ENCODE data around the gene BCL2.
A peak's percentile ranks its signal among the peaks of the same experiment; 100 is the strongest.
"Not testable (repeated sequence)": the region's sequence is repeated elsewhere in the genome, so short reads cannot be mapped to it uniquely, and the experiment has no call there.

Gene BCL2

DNA sequence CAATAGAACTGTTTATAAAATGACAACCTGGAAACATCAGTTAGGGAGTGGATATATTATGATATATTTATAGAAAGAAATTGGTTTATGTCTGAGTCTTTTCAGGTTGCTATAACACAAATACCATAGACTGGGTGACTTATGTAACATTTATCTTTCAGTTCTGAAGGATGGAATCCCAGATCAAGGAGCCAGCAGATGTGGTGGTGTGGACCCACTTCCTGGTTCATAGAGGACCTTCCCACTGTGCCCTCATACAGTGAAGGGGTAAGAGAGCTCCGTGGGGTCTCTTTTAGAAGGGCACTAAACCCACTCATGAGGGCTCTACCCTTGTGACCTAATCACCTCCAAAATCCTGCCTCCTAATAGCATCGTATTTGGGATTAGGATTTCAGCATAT is 86.7 kb downstream of the BCL2 start:
- DNase-seq: no peak

GRCh38 chr18:63229971-63230370 is 89.6 kb downstream of the BCL2 start:
- DNase-seq: no peak

DNA sequence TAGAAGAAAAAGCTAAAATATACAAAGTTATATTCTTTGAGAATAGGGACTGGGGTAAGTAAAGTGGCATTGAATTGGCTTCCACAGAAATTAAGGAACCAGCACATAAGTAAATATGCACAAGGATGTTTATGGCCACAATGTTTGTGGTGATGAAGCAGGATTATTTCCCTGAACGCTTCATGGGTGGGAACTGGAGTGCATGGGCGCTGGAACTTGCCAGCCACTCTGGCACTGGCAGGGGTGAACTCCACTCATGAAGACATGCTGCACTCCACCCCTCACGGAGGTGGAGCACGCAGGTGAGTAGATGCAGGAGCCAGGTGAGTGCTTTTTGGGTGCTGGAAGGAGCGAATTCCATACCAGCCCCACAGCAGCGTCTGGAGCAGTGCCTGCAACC is 94.1 kb downstream of the BCL2 start:
- no peak for DNase-seq

DNA sequence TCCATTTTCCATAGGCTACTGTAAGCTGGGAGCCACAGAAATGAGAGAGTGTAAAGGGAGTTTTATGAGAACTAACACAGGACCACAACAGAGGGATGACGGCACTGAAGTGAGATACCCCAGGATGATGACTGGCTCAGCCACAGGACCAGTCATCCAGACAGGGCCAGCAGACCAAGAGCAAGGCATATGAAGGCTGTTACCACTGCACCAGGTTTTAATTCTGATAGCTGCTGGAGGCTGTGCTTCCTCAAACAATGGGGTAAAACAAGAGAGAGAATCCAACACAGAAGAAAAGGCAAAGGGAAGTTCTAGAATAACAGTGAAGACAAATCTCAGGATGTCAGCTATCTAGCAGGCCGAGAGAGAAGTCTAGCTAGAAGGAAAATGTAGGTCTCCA is 94.9 kb downstream of the BCL2 start:
- peak; percentile 41 for DNase-seq

GRCh38 chr18:63223837-63224236 is 95.7 kb downstream of the BCL2 start:
- DNase-seq: no peak

- DNase-seq: no peak
These were observed 98.7 kb downstream of the BCL2 start for GRCh38 chr18:63220903-63221302.

DNA sequence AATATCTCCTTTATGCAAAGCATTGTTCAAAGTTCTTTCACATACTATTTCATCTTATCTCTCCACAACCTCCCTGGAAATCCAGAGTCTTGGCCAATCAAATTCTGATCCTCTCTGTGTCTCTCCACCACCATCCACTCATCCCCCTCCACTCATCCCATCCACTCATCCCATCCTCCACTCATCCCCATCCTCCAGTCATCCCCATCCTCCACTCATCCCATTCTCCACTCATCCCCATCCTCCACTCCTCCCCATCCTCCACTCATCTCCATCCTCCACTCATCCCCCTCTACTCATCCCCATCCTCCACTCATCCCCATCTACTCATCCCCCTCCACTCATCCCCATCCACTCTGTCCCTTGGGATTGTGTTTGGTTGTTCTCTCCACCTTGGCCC is 101.1 kb downstream of the BCL2 start:
- DNase-seq: no peak

DNA sequence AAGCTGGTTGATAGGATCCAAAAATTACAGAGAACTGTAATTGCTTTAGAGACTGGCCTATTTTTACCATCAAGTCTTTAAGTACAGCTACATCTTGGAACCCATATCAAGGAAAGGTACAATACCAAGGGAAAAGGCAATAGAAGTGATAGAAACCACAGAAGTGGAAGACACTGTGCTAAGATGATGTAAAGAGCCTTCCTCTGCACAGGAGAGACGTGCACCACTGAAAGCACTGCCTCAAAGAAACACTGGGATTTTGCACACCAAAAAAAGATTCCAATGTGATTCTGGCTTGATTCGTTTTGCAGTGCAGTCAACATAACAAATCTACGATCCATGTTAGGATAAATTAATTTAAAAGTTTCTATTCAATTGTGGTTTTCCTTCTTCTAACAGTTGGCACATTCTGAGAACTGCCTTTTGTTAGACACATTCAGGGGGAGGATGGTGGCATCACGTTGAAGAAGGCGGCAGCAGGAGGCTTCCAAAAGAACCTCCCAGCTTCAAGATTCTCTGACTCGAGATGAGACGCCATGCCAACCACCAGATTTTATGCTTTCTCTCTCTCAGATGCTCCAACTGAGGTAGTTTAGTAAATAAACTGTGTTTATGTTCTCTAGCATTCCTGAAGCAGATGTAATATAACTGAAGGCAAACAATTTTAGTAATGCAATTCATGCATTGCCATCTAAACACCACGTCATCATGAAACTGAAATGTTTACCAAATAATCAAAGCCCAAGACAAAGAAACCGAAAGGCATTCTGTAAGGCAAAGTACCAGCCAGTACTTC is 102.9 kb downstream of the BCL2 start:
- DNase-seq: no peak

DNA sequence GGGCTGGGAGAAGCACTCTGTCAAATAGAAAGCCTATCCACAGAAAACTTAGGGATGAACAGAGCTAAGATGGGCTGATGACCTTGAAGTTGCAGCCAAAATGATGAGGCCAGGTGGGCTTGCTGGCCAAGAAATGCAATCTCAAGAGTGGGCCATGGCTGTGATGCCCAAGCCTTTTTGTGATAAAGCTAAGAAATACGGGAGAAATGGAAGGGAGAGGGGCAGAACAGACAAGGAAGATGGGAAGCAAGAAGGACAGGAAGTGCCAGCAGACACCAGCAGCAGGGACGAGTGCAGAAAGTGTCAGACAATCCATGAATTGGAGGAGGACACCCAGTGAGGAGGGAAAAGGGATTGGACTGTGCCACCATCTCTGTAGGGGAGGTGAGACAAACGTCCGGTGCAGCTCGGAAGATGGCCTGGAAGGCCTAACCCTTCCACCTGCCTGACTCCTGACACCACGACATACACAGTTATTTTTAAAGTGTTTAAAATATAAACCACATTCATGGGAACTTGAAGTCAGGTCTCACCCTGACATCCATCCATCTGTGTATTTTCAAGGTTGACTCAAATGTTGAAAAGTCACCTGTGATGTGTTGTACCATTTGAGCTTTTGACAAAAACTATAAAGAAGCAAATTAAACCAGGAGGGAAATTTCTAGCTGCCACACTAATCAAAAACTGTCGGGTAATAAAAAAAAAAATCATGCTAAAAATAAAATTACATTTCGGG is 105.5 kb downstream of the BCL2 start:
- no peak for DNase-seq

DNA sequence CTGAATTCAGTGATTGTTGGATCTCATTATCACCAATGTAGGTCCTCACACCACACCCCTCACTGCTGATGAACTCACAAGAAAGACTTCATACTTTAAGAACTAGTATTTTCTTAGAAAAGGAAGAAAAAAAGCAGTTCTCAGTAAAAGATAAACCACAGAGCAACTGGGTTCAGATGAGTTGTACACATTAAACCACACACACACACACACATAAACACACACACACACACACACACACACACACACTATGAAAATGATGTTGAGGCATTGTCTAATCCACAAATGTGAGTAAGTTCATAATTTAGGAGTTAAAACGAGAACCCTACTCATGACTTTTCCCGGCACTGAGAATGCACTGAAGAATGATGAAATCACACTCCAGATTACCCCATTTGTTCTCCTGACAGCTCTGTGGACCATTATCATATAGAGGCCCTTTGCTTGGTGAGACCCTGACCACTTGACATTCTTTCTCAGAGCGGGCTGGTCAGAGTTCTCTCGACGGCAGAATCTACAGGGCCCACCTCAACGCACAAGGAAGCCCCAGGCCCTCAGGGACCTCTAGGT is 106.2 kb downstream of the BCL2 start:
- no peak for DNase-seq

GRCh38 chr18:63210521-63210920 is 109.0 kb downstream of the BCL2 start:
- no peak for DNase-seq

DNA sequence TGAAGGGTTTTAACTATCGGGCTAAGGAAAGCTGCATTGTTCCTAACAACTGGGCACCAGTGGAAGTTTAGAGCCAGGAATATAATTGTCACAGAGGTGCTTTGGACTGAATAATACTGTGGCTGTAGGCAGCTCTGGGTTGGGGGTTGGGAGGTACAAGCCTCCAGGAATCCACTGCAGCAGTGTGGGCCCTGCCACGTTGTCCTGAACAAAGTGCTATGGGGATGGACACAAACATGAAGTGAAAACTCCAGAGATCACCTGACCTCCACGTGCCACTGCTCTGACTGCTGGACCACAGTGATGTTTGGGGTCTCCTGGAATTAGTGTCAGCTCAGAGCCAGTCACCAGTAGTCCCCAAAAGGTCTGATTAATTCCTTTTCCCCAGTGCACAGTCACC is 110.9 kb downstream of the BCL2 start:
- DNase-seq: no peak

GRCh38 chr18:63207835-63208234 is 111.7 kb downstream of the BCL2 start:
- no peak for DNase-seq

GRCh38 chr18:63207143-63207790 is 112.3 kb downstream of the BCL2 start:
- no peak for DNase-seq

- no peak for DNase-seq
These were observed 113.0 kb downstream of the BCL2 start for GRCh38 chr18:63206433-63207142.

DNA sequence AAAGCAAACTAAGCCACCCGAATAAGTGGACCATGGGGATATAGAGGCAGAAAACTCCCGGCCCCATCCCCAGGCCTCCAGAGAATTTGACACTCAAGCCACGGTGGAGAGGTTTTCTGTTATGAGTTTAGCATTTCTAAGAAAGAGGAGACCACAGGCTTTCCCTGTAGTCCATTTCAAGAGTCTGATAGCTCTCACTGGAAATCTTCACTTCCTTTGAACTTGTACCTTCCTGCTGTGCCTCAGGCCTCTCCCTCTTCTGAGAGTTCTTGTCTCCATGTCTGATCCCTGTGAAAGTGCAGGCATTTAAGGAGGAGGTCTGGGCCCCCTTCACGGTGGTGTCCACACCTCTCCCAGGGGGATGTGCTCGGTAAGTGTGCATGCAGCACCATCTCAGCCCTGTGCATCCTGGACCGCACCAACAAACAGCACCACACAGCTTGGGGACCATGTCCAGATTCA is 113.7 kb downstream of the BCL2 start:
- DNase-seq: no peak

- DNase-seq: no peak
These were observed 116.1 kb downstream of the BCL2 start for GRCh38 chr18:63203497-63203896.

DNA sequence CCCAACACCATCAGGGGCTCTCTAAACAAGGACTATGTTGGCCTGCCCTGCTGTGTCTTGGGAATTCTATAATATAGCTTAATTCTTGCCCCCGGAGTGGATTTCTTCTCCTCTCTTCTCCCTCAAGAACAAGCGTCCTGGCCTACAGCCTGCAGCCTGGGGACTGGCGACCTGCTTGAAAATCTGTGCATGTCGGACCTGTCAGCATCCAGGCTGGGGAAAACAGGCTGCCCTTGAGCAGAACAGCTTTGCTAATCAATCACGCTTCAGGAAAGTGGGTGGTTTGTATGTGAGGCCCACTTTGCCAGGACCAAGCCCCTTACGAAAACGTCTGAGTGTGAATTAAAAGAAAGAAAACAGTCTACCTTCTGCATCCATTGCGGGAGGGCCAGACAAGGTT is 116.7 kb downstream of the BCL2 start:
- no peak for DNase-seq

DNA sequence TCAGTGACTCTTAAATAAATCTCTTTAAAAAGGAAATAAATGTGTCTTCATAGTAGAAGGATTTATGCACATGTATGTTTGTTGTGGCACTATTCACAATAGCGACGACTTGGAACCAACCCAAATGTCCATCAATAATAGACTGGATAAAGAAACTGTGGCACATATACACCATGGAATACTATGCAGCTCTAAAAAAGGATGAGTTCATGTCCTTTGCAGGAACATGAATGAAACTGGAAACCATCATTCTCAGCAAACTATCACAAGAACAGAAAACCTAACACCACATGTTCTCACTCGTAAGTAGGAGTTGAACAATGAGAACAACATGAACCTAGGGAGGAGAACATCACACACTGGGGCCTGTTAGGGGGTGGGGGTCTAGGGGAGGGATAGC is 118.1 kb downstream of the BCL2 start:
- not testable (repeated sequence) for DNase-seq

DNA sequence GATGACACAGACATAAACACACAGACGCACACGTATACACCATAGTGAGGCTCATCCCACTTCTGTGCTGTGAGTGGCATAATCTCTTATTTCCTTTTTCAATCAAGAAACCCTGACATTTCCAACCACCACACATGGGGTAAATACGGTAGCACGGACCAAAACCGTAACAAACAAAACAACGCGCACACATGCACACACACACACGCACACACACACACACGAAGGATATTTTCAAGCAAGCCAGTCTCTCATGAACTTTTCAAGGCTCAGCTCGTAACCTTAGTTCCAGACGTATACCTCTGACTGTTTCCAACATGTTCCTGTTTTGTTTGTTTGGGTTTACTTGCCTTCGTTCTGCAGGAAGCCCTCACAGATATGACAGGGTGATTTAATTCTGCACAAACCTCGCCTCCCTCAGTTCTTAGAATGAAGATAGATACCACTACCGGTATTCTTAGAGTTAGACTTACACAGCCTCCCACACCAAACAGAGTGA is 119.8 kb downstream of the BCL2 start:
- DNase-seq: no peak

GRCh38 chr18:63198868-63199742 is 120.5 kb downstream of the BCL2 start:
- DNase-seq: no peak
